ENCODE measurements around the gene COL6A2. TPM values are rescaled to one million over a fixed set of nuclear protein-coding genes. Genes with fewer than 3 reads are reported as not detected.
"Not testable (repeated sequence)": the region's sequence is repeated elsewhere in the genome, so short reads cannot be mapped to it uniquely, and the experiment has no call there.

COL6A2 gene
- total RNA-seq, 1 experiment from 2014 or later: 38.5 TPM

DNA sequence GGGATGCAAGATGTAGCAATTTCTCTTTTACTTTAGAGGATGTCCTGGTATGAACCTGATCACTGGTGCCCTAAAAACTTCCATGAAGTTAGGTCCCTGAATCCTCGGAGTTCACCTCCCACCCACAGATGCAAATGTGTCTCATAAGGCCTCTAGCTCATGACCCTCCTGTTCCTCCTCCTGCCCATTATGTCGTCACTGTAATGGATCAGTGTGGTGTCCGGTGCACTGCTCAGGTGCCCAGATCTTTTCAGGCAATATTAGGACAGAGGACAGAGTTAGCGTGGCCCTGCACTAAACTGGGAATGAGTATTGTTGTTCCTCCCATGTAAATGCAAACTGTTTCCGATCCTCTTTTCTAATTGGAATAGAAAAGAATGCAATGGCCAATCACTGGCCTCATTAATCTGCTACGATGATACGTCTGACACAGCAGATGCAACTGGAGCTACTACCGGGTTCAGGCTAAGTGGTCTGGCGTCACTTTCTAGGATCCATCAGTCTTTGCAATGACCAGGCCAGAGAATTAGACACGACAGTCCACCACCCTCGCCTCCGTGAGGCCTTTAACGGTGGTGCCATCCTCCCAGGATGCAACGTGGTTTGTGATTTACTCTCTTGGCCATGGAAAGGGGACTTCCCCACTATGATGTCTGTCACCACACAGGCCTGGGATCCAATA is 3.4 kb upstream of the COL6A2 start:
- DNase-seq (ENCODE audit: low spot score): peak; percentile 2

DNA sequence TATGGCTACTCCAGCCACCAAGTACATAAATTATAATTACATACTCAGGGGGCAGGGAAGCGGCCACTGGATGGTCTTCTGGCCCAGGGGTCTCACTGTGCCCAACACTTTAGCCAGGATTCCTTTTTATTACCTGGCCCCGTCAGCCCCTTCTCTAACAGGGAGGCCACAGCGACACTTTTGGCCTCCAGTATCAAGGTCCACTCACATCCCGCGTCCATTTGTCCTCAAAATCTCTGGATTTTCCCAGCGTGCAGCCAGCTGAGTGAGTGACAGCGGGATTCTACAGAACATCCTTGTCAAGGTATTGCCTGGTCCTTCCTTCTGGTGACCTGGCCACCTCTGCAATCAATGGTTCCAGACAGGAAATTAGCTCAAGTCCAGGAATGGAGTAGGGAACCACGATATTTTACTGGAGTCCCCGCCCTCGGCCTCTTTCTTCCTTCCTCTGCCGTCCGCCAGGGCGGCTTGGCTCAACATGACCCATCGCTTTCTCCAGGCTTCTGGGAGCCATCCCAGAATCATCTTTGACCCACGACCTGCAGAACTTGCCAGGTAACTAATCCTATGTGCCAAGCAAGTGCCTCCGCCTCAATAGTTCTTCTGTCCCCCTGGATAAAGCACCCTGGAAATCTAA is 2.7 kb upstream of the COL6A2 start:
- no peak for DNase-seq (ENCODE audit: low spot score)

DNA sequence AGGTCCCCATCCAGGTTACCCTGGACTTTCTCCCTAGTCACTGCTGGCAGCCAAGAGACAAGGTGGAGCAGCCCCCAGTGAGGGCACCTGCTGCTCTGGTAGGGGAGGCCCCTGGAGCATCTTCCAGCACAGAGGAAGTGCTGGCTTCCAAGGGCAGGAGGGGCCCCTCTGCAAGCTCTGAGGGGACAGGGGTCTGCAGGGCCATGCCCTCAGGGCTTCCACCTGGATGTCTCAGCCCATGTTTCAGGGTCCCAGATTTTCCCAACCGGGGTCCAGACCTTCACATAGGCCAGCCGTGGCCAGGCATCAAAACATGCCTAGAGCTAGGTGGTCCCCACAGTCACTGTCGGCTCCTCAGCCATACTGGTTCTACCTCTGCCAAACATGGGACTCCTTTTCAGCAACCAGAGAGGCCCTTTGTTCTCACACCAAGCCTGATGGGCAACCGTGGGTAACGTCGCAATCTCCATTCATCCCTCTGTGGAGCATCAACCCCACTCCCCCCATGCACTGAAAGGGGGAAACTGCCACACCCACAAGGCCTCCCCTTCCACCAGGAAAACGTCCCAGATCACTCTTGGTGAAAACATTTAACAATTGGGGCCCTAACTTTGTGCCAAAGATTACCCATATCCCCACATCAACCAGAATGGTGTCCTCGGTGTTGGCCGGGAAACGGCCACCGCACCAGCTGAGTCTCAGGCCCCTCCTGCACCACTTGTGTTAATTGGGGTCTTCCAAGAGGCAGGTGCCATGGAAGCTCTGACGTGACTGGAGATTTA is 1.9 kb upstream of the COL6A2 start:
- DNase-seq (ENCODE audit: low spot score): no peak

DNA sequence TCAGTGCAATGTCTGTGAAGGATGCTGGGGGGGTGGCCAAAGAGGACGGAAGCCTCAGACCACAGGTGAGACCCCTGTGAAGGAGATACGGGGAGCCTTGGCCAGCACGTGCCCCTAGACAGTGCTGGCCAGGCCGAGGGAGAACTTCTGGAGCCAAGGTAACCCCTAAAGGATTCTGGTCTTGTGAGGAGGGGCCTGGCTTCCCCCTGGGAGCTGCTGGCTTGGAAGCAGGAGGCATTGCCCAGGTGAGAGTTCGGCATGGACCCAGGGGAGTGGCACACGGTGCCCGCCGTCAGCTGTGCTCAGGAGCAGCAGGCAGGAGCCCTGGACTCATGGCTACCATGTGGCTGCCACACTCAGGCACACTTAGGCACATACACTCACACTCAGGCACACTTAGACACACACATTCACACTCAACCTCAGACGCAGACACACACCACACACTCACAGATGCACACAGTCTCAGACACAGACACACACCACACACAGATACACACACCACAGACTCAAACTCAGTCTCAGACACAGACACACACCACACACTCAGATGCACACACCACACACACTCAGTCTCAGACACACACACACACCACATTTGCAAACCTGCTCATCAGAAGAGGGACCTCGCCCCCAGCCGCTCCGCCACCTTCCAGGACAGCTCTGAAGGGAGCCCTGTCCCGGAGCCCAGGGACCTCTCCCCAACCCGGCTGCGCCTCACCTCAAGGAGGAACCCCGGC is 1.1 kb upstream of the COL6A2 start:
- no peak for DNase-seq (ENCODE audit: low spot score)

DNA sequence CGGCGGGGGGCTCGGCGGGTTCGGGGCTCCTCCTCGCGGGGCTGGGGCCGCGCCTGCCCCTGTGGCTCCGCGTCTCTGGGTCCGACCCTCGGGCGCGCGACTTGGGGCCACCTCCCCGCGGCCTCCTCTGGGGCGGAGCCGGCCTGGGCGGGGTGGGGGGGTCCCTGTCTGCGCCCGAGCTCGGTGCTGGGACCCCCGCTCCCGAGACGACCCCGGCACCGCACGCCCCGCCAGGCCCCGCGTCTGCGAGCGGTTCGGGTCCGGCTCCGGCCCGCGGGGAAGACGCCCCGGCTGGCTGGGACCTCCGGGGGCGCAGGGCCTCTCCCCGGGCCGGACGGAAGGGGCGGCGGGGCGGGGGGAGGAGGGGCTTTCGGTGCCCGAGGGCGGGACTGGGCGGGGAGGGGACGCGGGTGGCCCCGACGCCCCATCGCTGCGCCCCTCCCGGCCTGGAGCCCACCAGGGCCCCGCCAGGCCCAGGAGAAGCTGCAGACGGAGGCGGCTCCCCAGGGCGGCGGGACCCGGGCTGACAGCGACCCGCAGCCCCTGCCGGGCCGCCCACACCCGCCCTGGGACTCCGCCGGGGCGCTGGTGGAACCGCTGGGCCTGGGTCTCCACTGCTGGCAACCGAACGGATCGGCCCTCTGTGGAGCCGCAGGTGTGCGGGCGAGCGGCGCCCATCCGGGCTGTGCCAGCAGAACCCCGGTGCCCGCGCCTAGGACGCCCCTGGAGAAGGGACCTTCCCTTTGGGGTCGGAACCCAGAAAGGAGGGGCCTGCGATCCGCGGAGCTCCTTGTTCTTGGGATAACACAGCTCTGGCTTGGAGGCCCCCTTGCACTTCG is 610 bp downstream of the COL6A2 start:
- DNase-seq (ENCODE audit: low spot score): no peak

DNA sequence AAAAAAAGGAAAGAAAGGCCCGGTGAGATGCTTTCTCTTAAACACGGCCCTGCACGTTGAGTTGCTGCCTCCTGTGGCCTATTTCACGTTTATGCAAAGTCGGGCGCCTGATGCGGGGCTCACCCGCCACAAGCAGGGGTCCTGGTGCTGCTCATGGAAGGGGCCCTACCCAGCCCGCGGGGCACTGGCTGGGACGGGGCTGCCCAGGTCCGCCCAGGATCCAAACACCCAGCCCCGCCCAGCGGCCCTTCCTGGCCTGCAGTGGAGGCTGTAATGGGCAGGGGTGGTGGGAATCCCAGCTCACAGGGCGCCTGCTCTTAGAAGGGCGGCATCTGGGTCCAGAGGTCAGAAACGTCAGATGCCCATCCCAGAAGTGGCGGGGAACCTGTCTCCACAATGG is 1.6 kb downstream of the COL6A2 start:
- DNase-seq (ENCODE audit: low spot score): no peak

DNA sequence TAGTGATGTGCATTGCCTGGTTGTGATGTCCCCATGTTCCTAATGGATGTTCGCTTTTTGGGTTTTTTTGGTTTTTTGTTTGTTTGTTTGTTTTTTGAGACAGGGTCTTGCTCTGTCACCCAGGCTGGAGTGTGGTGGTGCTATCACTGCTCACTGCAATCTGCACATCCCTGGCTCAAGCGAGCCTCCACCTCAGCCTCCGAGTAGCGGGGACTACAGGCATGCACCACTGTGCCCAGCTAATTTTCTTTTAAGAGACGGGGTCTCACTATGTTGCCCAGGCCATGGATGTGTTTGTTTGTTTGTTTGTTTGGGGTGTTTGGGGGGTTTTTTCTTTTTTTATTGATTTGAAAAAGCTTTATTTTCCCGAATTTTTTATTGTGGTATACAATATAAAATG is 2.1 kb downstream of the COL6A2 start:
- no peak for DNase-seq (ENCODE audit: low spot score)

DNA sequence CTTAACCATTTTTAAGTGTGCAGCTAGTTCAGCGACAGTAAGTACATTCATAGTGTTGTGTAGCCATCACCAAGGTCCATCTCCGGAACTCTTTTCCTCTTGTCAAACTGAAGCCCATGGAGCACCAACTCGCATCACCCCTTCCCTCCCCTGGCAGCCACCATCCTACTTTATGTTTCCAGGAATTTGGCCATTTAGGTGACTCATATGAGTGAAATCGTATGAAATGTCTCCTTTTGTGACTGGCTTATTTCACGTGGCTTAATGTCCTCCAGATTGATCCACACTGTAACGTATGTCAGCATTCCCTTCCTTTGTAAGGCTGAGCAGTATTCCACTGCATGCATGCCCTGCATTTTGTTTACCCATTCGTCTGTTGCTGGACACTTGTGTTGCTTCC is 2.5 kb downstream of the COL6A2 start:
- DNase-seq (ENCODE audit: low spot score): no peak

DNA sequence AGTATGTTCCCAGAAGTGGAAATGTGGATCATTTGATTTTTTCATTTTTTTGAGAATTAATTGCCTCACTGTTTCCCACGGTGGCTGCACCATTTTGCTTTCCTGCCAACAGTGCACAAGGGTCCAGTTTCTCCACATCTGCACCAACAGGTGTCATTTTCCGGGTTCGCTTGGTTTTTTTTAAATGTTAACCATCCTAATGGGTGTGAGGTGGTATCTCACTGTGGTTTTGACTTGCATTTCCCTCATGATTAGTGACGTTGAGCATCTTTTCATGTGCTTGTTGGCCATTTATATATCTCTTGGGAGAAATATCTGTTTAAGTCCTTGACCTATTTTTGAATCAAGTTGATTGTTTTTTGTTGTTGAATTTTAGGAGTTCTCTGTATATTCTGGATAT is 3.0 kb downstream of the COL6A2 start:
- DNase-seq (ENCODE audit: low spot score): no peak

DNA sequence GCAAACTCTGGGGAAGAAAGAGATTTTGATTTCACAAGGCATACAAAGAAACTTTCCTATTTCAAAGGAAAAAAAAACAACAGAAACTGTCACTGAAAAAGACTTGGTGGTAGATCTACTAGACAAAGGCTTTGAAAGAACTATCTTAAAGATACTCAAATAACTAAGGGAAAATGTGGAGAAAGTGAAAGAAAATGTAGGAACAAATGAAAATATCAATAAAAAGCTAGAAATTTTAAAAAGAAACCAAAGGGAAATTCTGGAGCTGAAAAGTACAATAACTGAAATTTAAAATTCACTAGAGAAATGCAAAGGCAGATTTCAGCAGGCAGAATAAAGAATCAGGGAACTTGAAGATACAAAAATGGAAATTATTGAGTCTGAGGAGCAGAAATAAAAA is 6.2 kb downstream of the COL6A2 start:
- DNase-seq (ENCODE audit: low spot score): no peak

DNA sequence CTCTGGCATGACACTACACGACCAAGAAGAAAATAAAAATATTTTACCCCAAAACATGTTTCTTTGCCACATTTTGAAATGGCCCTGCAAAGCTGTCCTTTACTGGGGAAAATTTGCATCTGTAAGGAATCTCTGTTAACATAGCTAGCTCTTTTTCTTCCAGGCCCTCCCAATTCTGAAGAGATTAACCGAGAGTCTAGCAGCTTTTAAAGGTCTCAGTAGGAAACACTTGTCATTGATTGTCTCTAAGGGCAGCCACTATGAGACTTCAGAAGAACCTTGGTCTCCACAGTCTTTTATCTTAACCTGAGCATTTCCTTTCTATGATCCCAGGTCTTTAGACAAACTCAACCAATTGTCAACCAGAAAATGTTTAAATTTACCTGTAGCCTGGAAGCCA is 9.5 kb downstream of the COL6A2 start:
- not testable (repeated sequence) for DNase-seq (ENCODE audit: low spot score)

DNA sequence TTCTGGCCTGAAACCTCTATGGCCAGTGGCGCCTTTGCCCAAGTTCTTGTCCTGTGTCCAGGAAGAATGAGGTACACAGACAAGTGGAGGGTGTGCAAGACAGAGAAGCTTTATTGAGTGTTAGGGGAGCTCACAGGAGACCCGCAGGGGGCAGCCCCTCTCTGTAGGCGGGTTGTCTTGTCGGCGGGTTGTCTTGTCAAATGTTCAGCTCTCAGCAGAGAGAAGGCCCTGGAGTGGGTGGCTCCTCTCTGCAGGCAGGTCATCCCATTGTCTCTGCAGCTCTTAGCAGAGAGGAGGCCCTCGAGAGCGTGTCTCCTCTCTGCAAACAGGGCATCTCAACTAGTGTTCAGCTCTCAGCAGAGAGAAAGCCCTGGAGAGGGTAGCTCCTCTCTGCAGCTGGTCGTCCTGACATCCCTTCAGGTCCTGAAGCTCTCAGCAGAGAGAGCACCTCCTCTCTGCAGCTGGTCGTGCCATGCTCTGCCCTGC is 11.0 kb downstream of the COL6A2 start:
- DNase-seq (ENCODE audit: low spot score): no peak

DNA sequence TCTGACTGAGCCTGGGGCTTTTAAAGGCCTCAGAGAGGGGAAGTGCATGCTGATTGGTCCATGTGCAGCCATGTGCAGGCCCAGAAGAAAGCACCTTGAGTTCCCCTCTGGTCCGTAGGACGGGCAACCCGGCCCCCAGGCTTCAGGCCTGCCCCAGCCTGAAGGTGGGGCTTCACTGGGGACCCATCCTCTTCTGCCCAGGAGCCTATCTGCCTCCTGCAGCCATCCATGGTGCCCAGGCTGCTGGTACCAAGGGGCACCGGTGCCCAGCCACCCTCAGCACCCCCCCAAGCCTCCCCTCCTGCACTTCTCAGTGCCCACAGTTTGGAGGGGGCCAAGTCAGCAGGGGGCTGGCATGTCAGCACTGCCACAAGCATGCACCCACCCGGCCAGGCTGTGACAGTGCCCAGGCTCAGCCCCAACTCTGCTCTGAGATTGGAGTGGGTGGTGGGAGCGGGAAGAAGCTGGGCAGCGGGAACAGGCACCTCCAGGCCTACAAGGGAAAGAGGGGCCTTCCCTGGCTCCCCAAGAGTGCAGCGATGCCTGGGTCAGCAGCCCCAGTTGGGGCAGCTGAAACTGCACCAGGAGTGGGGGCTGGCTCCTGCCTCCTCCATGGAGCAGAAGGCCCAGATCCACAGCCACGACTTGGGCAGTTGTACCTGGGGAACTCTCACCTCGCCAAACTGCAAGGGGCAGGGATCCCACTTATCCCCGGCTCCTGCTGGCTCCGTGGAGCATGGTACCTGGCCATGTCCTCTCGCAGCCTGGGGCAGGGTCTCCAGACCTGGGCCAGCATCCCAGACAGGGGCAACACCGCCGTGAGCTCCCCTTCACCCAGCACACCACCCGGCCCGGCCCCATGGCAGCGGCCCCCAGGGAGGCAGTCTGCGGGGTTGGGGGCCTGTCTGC is 11.7 kb downstream of the COL6A2 start:
- DNase-seq (ENCODE audit: low spot score): no peak

DNA sequence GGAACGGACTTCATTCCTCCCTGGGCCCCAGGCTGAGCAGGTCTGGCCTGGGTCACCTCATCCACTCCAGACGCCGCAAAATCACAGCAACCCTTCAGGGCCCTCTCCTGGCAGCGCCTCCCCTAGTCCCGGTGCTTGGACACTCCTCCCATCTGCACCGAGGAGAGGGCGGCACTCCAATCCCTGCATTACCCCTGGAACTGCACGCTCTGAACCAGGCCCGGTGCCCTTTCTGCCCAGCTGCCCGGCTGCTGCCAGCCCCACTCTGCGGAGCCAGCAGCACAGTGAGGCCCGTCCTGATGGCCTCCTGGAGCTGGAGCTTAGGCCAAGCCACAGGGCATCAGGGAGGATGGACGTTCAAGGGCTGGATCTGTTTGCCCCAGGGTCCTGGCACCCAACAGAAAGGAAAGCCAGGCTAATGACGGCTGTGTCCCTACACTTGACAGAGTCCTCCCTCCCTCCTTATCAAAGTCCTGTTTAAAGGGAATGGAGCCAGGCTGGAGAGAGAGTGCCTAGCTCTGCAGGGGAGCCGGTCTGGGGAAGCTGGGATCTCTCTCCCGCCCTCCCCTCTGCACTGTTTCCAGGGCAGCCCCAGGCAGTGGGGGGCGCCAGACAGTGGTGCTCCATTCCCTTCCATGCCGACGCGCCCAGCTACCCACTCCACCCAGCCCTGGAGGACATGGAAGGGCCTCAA is 12.7 kb downstream of the COL6A2 start:
- DNase-seq (ENCODE audit: low spot score): no peak

DNA sequence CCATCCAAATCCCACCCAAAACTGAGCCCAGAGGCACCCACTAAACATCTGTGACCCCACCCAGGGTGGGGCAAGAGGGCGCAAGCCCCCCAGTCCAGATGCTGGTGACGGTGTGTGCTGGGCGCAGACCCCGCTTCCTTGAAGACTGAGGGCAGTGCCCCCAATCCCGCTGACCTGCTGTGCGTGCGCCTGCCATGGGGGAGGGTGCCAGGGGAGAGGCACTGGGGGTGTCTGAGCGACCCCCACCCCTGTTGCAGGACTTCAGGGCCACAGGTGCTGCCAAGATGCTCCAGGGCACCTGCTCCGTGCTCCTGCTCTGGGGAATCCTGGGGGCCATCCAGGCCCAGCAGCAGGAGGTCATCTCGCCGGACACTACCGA is 13.3 kb downstream of the COL6A2 start:
- DNase-seq (ENCODE audit: low spot score): no peak

DNA sequence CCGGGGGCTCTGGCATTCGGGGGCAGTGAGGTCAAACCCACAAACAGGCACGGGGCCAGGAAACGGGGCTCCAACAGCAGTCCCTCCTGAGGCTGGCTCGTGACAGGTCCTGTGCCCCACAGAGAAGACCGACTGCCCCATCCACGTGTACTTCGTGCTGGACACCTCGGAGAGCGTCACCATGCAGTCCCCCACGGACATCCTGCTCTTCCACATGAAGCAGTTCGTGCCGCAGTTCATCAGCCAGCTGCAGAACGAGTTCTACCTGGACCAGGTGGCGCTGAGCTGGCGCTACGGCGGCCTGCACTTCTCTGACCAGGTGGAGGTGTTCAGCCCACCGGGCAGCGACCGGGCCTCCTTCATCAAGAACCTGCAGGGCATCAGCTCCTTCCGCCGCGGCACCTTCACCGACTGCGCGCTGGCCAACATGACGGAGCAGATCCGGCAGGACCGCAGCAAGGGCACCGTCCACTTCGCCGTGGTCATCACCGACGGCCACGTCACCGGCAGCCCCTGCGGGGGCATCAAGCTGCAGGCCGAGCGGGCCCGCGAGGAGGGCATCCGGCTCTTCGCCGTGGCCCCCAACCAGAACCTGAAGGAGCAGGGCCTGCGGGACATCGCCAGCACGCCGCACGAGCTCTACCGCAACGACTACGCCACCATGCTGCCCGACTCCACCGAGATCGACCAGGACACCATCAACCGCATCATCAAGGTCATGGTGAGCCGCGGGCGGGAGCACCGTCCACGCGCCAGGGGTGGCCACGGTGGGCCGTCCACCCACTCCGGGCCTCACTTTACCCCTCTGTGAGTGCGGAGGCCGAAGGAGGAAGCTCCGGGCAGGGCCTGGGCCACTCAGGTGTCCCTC is 14.2 kb downstream of the COL6A2 start:
- no peak for DNase-seq (ENCODE audit: low spot score)

DNA sequence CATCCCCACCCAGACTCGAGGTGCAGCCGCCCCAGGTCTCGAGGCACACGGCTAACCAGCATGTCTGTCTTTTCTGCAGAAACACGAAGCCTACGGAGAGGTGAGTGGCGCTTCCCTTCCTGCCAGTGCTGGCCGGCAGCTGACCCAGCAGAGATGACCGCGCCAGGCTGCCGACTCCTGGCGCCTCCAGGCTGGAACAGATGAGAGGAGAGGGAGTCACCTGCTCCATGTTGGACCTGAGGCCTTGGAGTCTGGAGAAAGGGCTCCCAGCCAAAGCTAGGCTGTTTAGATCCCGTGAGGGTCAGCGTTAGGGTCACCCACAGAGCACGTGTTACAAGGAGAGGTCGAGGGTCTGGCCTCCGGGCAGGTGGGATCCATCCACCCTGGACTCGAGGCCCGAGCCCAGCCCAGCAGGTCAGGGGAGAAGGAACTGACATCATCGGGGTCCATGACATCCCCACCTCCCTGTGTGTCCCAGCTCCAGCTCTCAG is 14.9 kb downstream of the COL6A2 start:
- no peak for DNase-seq (ENCODE audit: low spot score)

DNA sequence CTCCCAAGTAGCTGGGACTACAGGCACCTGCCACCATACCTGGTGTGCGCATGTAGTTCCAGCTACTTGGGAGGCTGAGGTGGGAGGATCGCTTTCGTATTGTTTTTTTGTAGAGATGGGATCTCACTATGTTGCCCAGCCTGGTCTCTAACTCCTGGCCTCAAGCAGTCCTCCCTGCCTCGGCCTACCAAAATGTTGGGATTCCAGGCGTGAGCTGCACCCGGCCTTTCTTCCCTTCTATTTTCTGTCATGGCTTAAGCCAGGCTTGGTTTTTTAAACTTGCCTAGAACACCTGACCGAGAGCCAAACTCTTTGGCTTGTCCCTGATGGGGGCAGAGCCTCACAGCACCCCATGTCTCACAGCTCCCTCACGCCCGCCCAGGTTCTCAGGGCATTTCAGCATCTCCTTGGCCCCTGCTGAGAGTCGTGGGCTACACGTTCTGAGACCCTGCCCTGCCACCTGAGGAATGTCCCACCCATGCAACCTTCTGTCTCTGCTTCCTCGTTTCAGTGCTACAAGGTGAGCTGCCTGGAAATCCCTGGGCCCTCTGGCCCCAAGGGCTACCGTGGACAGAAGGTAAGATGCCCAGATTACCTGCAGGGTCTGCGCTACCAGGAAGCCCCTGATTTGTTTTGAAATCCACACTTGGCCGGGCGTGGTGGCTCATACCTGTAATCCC is 15.7 kb downstream of the COL6A2 start:
- no peak for DNase-seq (ENCODE audit: low spot score)

Data from H4 (cell line).